Measurements from ENCODE around the gene NME9. TPM values are rescaled to one million over a fixed set of nuclear protein-coding genes. Genes with fewer than 3 reads are reported as not detected.

NME9 gene
- total RNA-seq, 1 experiment from 2014 or later = not detected

DNA sequence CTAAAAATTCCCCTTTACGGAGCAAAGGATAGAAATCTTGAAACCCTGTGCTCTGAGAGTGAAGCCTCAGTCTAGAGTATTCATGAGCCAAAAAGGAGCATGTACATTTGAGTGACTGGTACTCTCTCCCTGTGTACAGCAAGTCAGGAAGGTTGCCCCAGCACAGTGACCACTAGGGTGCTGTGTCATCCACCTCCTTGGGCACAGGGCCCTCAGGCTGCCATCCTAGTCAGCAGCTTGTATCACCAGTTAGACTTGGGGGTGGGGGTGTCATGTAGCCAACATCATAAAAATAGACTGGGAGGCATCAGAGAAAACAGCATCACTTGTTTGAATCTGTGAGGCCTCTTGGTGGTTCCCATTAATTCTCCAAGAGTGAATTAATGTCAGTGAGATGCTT is 12.0 kb downstream of the NME9 start:
- H2BK15ac ChIP-seq (ENCODE audit: low read depth, low read length) = no peak overlapping the region
- H3K56ac ChIP-seq (ENCODE audit: insufficient read length, low read depth, low read length) = no peak overlapping the region
- H3K36me3 Mint-ChIP-seq (ENCODE audit: insufficient read depth in 1 of 3, low read depth in 3 of 3) = no peaks in the 10 kb centered on the region
- H3K79me1 ChIP-seq (ENCODE audit: insufficient read depth, low read depth, low read length, poor library complexity, severe bottlenecking) = no peaks in the 10 kb centered on the region
- no peaks in the 10 kb centered on the region for H4K20me1 ChIP-seq (ENCODE audit: control insufficient read depth, insufficient read depth, insufficient read length)
- no CpG with 5 or more reads among the region's 1 CpG for whole genome bisulfite sequencing (ENCODE audit: extremely low coverage, insufficient read length, low lambda C conversion rate)
- no peak overlapping the region for H3K4me2 ChIP-seq (ENCODE audit: insufficient read depth, insufficient read length, low read length)
- no peak overlapping the region for H3K18ac ChIP-seq (ENCODE audit: insufficient read length, low read depth, low read length)
- H3K27ac Mint-ChIP-seq = no peak overlapping the region
- H2AK5ac ChIP-seq (ENCODE audit: insufficient read length, low read length) = no peak overlapping the region
- no peak overlapping the region for H2BK12ac ChIP-seq (ENCODE audit: insufficient read length, low read depth, low read length)
- no peak overlapping the region for H2BK20ac ChIP-seq (ENCODE audit: low read depth, low read length, poor library complexity, severe bottlenecking)
- H3K27me3 ChIP-seq (ENCODE audit: insufficient read depth, low read length) = no peaks in the 10 kb centered on the region
- H3K23me2 ChIP-seq (ENCODE audit: insufficient read length, low read depth, low read length, poor library complexity, severe bottlenecking) = no peaks in the 10 kb centered on the region
- no peak for DNase-seq
- H3K23ac ChIP-seq (ENCODE audit: insufficient read length, low read depth, low read length) = no peak overlapping the region
- no peaks in the 10 kb centered on the region for H3K9me3 ChIP-seq (ENCODE audit: control insufficient read depth, low read depth, low read length)
- H3K79me2 ChIP-seq (ENCODE audit: insufficient read depth, low read length) = no peaks in the 10 kb centered on the region
- no peak overlapping the region for H3T11ph ChIP-seq (ENCODE audit: low read length)
- no peak overlapping the region for H3K9ac ChIP-seq (ENCODE audit: extremely low read depth, insufficient read length, low read length)
- H4K91ac ChIP-seq (ENCODE audit: insufficient read length, low read depth, low read length) = no peak overlapping the region
- H3K27me3 Mint-ChIP-seq (ENCODE audit: low read depth) = peaks cover 5% of the 10 kb centered on the region
- TF ChIP-seq, protein P1, sequence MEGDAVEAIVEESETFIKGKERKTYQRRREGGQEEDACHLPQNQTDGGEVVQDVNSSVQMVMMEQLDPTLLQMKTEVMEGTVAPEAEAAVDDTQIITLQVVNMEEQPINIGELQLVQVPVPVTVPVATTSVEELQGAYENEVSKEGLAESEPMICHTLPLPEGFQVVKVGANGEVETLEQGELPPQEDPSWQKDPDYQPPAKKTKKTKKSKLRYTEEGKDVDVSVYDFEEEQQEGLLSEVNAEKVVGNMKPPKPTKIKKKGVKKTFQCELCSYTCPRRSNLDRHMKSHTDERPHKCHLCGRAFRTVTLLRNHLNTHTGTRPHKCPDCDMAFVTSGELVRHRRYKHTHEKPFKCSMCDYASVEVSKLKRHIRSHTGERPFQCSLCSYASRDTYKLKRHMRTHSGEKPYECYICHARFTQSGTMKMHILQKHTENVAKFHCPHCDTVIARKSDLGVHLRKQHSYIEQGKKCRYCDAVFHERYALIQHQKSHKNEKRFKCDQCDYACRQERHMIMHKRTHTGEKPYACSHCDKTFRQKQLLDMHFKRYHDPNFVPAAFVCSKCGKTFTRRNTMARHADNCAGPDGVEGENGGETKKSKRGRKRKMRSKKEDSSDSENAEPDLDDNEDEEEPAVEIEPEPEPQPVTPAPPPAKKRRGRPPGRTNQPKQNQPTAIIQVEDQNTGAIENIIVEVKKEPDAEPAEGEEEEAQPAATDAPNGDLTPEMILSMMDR (conservative IDR thresholded peaks at IDR 0.05) = no peak
- H4K5ac ChIP-seq (ENCODE audit: insufficient read length, low read depth, low read length) = no peak overlapping the region
- no peak overlapping the region for H3K4ac ChIP-seq (ENCODE audit: low read depth, low read length)
- H2BK120ac ChIP-seq (ENCODE audit: low read depth, low read length, poor library complexity, severe bottlenecking) = no peak overlapping the region
- H4K8ac ChIP-seq (replicated peaks; ENCODE audit: insufficient read length, low read depth, low read length) = no peak overlapping the region
- no peak overlapping the region for H3K14ac ChIP-seq (ENCODE audit: insufficient read depth, low read length)
- H3K4me3 Mint-ChIP-seq = no peak overlapping the region
- H3K27ac ChIP-seq (ENCODE audit: insufficient read length, low read depth, low read length) = no peak overlapping the region
- no peak overlapping the region for H2AFZ ChIP-seq (ENCODE audit: low read length)
- H3K9me3 Mint-ChIP-seq = no peaks in the 10 kb centered on the region
- peaks cover 2% of the 10 kb centered on the region; the same call in 1 of the 2 replicates for H3K4me1 ChIP-seq (ENCODE audit: insufficient read depth, low read length)
- no peak overlapping the region for H2BK5ac ChIP-seq (ENCODE audit: insufficient read length, low read length)
- H3K4me1 Mint-ChIP-seq = peaks cover 9 to 11% of the 10 kb centered on the region in 2 experiments
